GM18511 (cell line): Measurements from ENCODE around the gene ANTXR1.
A peak's percentile ranks its signal among the peaks of the same experiment; 100 is the strongest.

Source experiments
- ATAC-seq: cut with Tn5 transposase; IDR thresholded peaks from one replicate; pipeline ENCODE4 v1.9.1; 2021; ENCODE audit warnings: mild to moderate bottlenecking, moderate library complexity; ENCODE audit not compliant: unreplicated experiment

ANTXR1 gene

GRCh38 chr2:69003731-69004130, 9.2 kb upstream of the ANTXR1 start:
- no peak for ATAC-seq

GRCh38 chr2:69007169-69007568, 5.8 kb upstream of the ANTXR1 start:
- no peak for ATAC-seq

- ATAC-seq, result no peak
Observed at GRCh38 chr2:69007603-69008002, 5.4 kb upstream of the ANTXR1 start.

- ATAC-seq, result no peak
Observed at GRCh38 chr2:69010437-69011194, 2.4 kb upstream of the ANTXR1 start.

GRCh38 chr2:69011611-69012157, 1.3 kb upstream of the ANTXR1 start:
- no peak for ATAC-seq

- ATAC-seq, result peak; percentile 56
Observed at GRCh38 chr2:69012310-69013141, 453 bp upstream of the ANTXR1 start.

- no peak for ATAC-seq
Observed at GRCh38 chr2:69013840-69014821, 1.2 kb downstream of the ANTXR1 start.

- no peak for ATAC-seq
Observed at GRCh38 chr2:69017080-69017479, 4.1 kb downstream of the ANTXR1 start.

- no peak for ATAC-seq
Observed at GRCh38 chr2:69017835-69018234, 4.9 kb downstream of the ANTXR1 start.

GRCh38 chr2:69018678-69019095, 5.7 kb downstream of the ANTXR1 start:
- no peak for ATAC-seq

GRCh38 chr2:69020496-69021426, 7.8 kb downstream of the ANTXR1 start:
- ATAC-seq, result no peak

- ATAC-seq, result no peak
Observed at GRCh38 chr2:69021727-69022126, 8.7 kb downstream of the ANTXR1 start.

GRCh38 chr2:69022548-69022947, 9.6 kb downstream of the ANTXR1 start:
- no peak for ATAC-seq

GRCh38 chr2:69023236-69023635, 10.3 kb downstream of the ANTXR1 start:
- ATAC-seq, result no peak

GRCh38 chr2:69026026-69026425, 13.0 kb downstream of the ANTXR1 start:
- ATAC-seq, result no peak

GRCh38 chr2:69026691-69027459, 13.9 kb downstream of the ANTXR1 start:
- ATAC-seq, result no peak

GRCh38 chr2:69030800-69031428, 17.9 kb downstream of the ANTXR1 start:
- no peak for ATAC-seq

GRCh38 chr2:69031466-69031865, 18.5 kb downstream of the ANTXR1 start:
- no peak for ATAC-seq
